SK-N-MC (cell line): ENCODE measurements around the gene ESYT3.
"Not testable (repeated sequence)": the region's sequence is repeated elsewhere in the genome, so short reads cannot be mapped to it uniquely, and the experiment has no call there.

Source experiments
- DNase-seq: peaks from one replicate; pipeline ENCODE4 v3.0.0-alpha.2; 2011; ENCODE audit warnings: low read depth, low spot score
- H3K27ac ChIP-seq: fragments of 200-600 bp; sonication (generic); 2 replicates; pipeline ENCODE4 v1.5.1; 2016; ENCODE audit warnings: mixed run types
- H3K36me3 ChIP-seq: fragments of 200-600 bp; sonication (generic); 2 replicates; pipeline ENCODE4 v1.6.1; 2017; ENCODE audit warnings: antibody characterized with exemption, low read length, mixed read lengths; ENCODE audit not compliant: insufficient read depth
- H3K4me3 ChIP-seq: fragments of 200-600 bp; sonication (generic); 2 replicates; pipeline ENCODE4 v1.5.1; 2016
- H3K9ac ChIP-seq: fragments of 200-600 bp; sonication (generic); 2 replicates; pipeline ENCODE4 v1.8.0; 2017; ENCODE audit warnings: mixed run types, mixed read lengths; ENCODE audit not compliant: insufficient read length
- H3K9me3 ChIP-seq: fragments of 200-600 bp; sonication (generic); 2 replicates; pipeline ENCODE4 v1.6.1; 2017; ENCODE audit warnings: low read depth, mild to moderate bottlenecking, antibody characterized with exemption, low read length, moderate library complexity, mixed read lengths
- EZH2 ChIP-seq: fragments of 200-600 bp; sonication (generic); IDR thresholded peaks from one replicate; pipeline ENCODE4 v1.6.1; 2017; ENCODE audit warnings: antibody characterized with exemption
- FOXP2 ChIP-seq: optimal IDR thresholded peaks from 2 replicates; pipeline ENCODE3; 2011; ENCODE audit warnings: mild to moderate bottlenecking, moderate library complexity; ENCODE audit not compliant: insufficient read depth; ENCODE audit errors: extremely low read length, control extremely low read depth
- POLR2AphosphoS5 ChIP-seq: IDR thresholded peaks from 2 replicates; pipeline ENCODE4 v1.6.1; 2012; ENCODE audit warnings: mild to moderate bottlenecking, low read depth, low read length, borderline replicate concordance

The ESYT3 gene

DNA sequence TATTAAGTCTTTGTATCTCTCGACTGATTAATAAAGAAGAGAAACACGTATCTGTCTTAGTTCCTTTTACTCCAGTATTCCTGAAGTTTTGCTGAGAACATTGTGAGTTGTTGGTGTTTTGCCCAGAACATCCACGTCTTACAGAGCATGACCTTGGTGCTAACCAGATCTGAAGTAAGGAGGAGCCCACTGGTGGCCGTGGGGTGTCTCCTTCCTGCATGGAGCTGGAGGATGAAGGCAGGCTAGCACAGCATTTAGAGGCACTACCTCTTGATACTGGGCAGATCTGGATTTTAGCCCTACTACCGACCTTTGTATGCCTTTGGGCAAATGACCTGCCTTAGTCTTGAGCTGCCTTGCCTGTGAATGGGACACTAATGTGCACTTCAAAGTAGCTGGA lies 28.9 kb upstream of the ESYT3 start:
- no peak for DNase-seq
- TF ChIP-seq POLR2AphosphoS5 (no peak), FOXP2 (no peak), EZH2 (no peak)

DNA sequence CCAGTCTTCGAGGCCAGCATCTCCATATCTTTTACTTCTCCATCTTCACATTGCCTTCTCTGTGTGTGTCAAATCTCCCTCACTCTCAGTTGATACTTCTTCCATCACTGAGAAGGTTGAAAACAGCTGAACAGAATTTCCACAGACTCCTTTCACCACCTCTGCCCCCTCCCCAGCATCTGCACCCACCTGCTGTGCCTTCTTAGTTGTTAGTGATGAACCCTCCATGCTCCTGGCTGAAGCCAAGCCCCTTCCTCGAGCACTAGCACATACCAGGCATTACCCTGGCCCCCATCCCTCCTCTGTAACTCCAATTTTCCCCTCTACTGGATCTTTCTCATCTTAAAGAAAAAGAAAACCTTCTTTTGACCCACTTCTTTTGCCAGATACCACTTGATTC lies 27.8 kb upstream of the ESYT3 start:
- no peak for DNase-seq
- H3K9ac ChIP-seq = no peak overlapping the region
- no peak overlapping the region for H3K4me3 ChIP-seq
- no peaks in the 10 kb centered on the region for H3K9me3 ChIP-seq
- TF ChIP-seq POLR2AphosphoS5 (no peak), EZH2 (no peak), FOXP2 (no peak)
- H3K27ac ChIP-seq = no peak overlapping the region
- no peaks in the 10 kb centered on the region for H3K36me3 ChIP-seq

More for the DNA sequence above, 28.9 kb upstream of the ESYT3 start:
- Histone ChIP-seq H3K9ac (no peak overlapping the region), H3K27ac (no peak overlapping the region), H3K4me3 (no peak overlapping the region), H3K36me3 (no peaks in the 10 kb centered on the region), H3K9me3 (no peaks in the 10 kb centered on the region)

- no peak for DNase-seq
- Histone ChIP-seq H3K9ac (no peak overlapping the region), H3K27ac (no peak overlapping the region), H3K9me3 (no peaks in the 10 kb centered on the region), H3K4me3 (no peak overlapping the region), H3K36me3 (no peaks in the 10 kb centered on the region)
- TF ChIP-seq EZH2 (no peak), POLR2AphosphoS5 (no peak), FOXP2 (no peak)
Measured at GRCh38 chr3:138407236-138407907, 27.0 kb upstream of the ESYT3 start.

GRCh38 chr3:138408751-138409570 lies 25.5 kb upstream of the ESYT3 start:
- Histone ChIP-seq H3K4me3 (no peak overlapping the region), H3K9ac (no peak overlapping the region), H3K36me3 (no peaks in the 10 kb centered on the region), H3K27ac (no peak overlapping the region), H3K9me3 (no peaks in the 10 kb centered on the region)
- TF ChIP-seq POLR2AphosphoS5 = no peak
- TF ChIP-seq EZH2 = no peak
- no peak for TF ChIP-seq FOXP2
- no peak for DNase-seq

- Histone ChIP-seq H3K27ac (no peak overlapping the region), H3K9ac (no peak overlapping the region), H3K9me3 (no peaks in the 10 kb centered on the region), H3K4me3 (no peak overlapping the region), H3K36me3 (no peaks in the 10 kb centered on the region)
- TF ChIP-seq POLR2AphosphoS5 (no peak), FOXP2 (no peak), EZH2 (no peak)
- DNase-seq = no peak
Measured at GRCh38 chr3:138412821-138413551, 21.4 kb upstream of the ESYT3 start.

DNA sequence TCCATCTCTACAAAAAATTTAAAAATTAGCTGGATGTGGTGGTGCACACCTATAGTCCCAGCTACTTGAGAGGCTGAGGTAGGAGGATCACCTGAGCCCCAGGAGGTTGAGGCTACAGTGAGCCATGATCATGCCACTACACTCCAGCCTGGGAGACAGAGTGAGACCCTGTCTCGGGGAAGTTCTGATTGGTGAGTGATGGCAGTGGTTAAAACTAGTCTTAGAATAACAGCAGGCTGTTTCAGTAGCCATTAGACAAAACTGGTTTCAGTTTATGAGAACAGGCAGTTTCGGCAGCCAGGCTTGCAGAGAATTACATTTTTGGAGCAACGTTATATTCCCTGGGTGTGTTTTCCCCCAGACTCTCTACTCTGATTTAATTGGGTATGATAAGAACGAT lies 18.2 kb upstream of the ESYT3 start:
- H3K9me3 ChIP-seq, H3K36me3 ChIP-seq, H3K4me3 ChIP-seq, DNase-seq, H3K27ac ChIP-seq, H3K9ac ChIP-seq: not testable (repeated sequence)

- no peak overlapping the region for H3K27ac ChIP-seq
- H3K4me3 ChIP-seq = no peak overlapping the region
- peak; percentile 20 for DNase-seq
- no peak overlapping the region for H3K9ac ChIP-seq
- no peaks in the 10 kb centered on the region for H3K36me3 ChIP-seq
- TF ChIP-seq EZH2 (no peak), FOXP2 (no peak), POLR2AphosphoS5 (no peak)
- H3K9me3 ChIP-seq = no peaks in the 10 kb centered on the region
Measured at GRCh38 chr3:138417559-138417982, 16.8 kb upstream of the ESYT3 start.

DNA sequence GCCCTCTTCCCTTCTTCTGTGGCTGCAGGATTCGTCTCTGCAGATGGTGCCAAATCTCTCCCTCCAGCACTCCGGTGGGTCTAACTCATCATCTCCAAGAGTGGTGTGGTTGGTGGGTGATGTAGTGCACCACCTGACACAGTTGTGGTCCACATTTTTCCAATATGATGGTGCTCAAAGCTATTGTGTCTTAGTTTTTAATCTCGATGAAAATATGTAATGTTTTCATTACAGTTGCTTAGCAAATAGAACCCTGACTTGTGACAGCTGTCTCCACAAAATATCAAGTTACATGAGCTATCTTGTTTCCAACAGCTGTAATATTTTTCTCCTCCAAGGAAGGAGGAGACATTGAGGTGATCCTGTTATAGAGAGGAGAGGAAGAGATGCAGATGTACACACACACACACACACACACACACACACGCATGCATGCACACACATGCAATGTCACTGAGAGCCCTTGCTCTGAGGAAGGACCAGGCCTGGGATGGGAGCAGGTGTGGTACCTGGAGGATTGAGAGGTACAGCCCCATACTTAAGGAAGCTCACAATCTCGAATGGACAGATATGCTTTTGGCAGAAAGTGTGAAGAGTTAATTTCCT lies 15.7 kb upstream of the ESYT3 start:
- TF ChIP-seq FOXP2 (no peak), EZH2 (no peak), POLR2AphosphoS5 (no peak)
- Histone ChIP-seq H3K9me3 (no peaks in the 10 kb centered on the region), H3K9ac (no peak overlapping the region), H3K36me3 (no peaks in the 10 kb centered on the region), H3K4me3 (no peak overlapping the region), H3K27ac (no peak overlapping the region)
- DNase-seq = no peak
